NK-92 treated with Interleukin-12 subunit alpha and Interleukin-12 subunit beta, amount 100 ng/mL, for 24 hours (cell line): Measurements from ENCODE around the gene SMARCE1.

Experiments
- DNase-seq: peaks from one replicate; lab custom pipeline; 2025; lab: John Stamatoyannopoulos, UW

Gene SMARCE1

GRCh38 chr17:40647624-40648383 is at the start of gene SMARCE1:
SMARCE1 (minus strand) TSS chr17:40647818; CDS start chr17:40645802, 2,016 bp downstream.
- DNase-seq: peak; percentile 59

- no peak for DNase-seq
Observed at GRCh38 chr17:40697297-40697696, 49.7 kb upstream of the SMARCE1 start.

GRCh38 chr17:40696651-40697072 is 49.0 kb upstream of the SMARCE1 start:
- no peak for DNase-seq

GRCh38 chr17:40695874-40696472 is 48.4 kb upstream of the SMARCE1 start:
- DNase-seq: no peak

GRCh38 chr17:40694584-40694983 is 47.0 kb upstream of the SMARCE1 start:
- DNase-seq: no peak

- DNase-seq: no peak
Observed at GRCh38 chr17:40687106-40687505, 39.5 kb upstream of the SMARCE1 start.

- no peak for DNase-seq
Observed at GRCh38 chr17:40686192-40686591, 38.6 kb upstream of the SMARCE1 start.

GRCh38 chr17:40680998-40681397 is 33.4 kb upstream of the SMARCE1 start:
- no peak for DNase-seq

- no peak for DNase-seq
Observed at GRCh38 chr17:40679523-40679907, 31.9 kb upstream of the SMARCE1 start.

GRCh38 chr17:40678902-40679522 is 31.4 kb upstream of the SMARCE1 start:
- no peak for DNase-seq

- DNase-seq: no peak
Observed at GRCh38 chr17:40675905-40676304, 28.3 kb upstream of the SMARCE1 start.

GRCh38 chr17:40672654-40673053 is 25.0 kb upstream of the SMARCE1 start:
- no peak for DNase-seq

- no peak for DNase-seq
Observed at GRCh38 chr17:40671282-40671681, 23.7 kb upstream of the SMARCE1 start.

GRCh38 chr17:40666331-40666730 is 18.7 kb upstream of the SMARCE1 start:
- no peak for DNase-seq

GRCh38 chr17:40664582-40665333 is 17.1 kb upstream of the SMARCE1 start, which contains the start of gene KRT222:
KRT222 (minus strand) TSS chr17:40665177; CDS start chr17:40665099, 78 bp downstream.
- no peak for DNase-seq

GRCh38 chr17:40663252-40663651 is 15.6 kb upstream of the SMARCE1 start:
- no peak for DNase-seq

- DNase-seq: no peak
Observed at GRCh38 chr17:40659911-40660310, 12.3 kb upstream of the SMARCE1 start.

- no peak for DNase-seq
Observed at GRCh38 chr17:40658396-40658795, 10.8 kb upstream of the SMARCE1 start.

GRCh38 chr17:40651939-40652338 is 4.3 kb upstream of the SMARCE1 start:
- DNase-seq: no peak

GRCh38 chr17:40648384-40648968 is 858 bp upstream of the SMARCE1 start:
- DNase-seq: no peak

- DNase-seq: peak; percentile 44
Observed at GRCh38 chr17:40646791-40647623, 611 bp downstream of the SMARCE1 start.
